HL-60 (cell line): ENCODE results near the gene ZNF621.

Experiments used
- POLR2AphosphoS5 ChIP-seq: IDR thresholded peaks from 2 replicates; pipeline ENCODE4 v1.6.1; 2012; ENCODE audit warnings: low read depth
- TF ChIP-seq, protein P1 (sequence below): IDR thresholded peaks from one replicate; pipeline ENCODE4 v1.5.1; 2011; ENCODE audit warnings: low read length, control low read depth, inconsistent platforms; ENCODE audit not compliant: insufficient read depth

DNA sequence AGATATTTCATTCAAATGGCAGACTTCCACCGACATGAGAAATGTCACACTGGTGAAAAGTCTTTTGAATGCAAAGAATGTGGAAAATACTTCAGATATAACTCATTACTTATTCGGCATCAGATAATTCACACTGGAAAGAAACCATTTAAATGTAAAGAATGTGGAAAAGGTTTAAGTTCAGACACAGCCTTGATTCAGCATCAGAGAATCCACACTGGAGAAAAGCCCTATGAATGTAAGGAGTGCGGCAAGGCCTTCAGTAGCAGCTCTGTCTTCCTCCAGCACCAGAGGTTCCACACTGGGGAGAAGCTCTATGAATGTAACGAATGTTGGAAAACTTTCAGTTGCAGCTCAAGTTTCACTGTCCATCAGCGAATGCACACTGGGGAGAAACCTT is 8.6 kb upstream of the ZNF621 start:
- TF ChIP-seq, protein P1, sequence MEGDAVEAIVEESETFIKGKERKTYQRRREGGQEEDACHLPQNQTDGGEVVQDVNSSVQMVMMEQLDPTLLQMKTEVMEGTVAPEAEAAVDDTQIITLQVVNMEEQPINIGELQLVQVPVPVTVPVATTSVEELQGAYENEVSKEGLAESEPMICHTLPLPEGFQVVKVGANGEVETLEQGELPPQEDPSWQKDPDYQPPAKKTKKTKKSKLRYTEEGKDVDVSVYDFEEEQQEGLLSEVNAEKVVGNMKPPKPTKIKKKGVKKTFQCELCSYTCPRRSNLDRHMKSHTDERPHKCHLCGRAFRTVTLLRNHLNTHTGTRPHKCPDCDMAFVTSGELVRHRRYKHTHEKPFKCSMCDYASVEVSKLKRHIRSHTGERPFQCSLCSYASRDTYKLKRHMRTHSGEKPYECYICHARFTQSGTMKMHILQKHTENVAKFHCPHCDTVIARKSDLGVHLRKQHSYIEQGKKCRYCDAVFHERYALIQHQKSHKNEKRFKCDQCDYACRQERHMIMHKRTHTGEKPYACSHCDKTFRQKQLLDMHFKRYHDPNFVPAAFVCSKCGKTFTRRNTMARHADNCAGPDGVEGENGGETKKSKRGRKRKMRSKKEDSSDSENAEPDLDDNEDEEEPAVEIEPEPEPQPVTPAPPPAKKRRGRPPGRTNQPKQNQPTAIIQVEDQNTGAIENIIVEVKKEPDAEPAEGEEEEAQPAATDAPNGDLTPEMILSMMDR = no peak
- TF ChIP-seq POLR2AphosphoS5 = no peak
